Activated CD4-positive, alpha-beta T cell treated with anti-CD3 and anti-CD28 coated beads, Interleukin-2, Interleukin-6, amounts not matched to agents 100 ng/mL and 50 ng/mL, durations not matched to agents 16 hours and 8 hours (primary cell): Measurements from ENCODE around the gene RUBCNL.

Source experiments
- DNase-seq: peaks from one replicate; pipeline ENCODE4 v3.0.0-alpha.2; 2020

Gene RUBCNL

GRCh38 chr13:46339035-46339666 is 47.9 kb downstream of the RUBCNL start:
- no peak for DNase-seq

GRCh38 chr13:46337700-46338099 is 49.4 kb downstream of the RUBCNL start:
- DNase-seq: no peak

- no peak for DNase-seq
Measured at GRCh38 chr13:46334035-46334822, 52.8 kb downstream of the RUBCNL start.

DNA sequence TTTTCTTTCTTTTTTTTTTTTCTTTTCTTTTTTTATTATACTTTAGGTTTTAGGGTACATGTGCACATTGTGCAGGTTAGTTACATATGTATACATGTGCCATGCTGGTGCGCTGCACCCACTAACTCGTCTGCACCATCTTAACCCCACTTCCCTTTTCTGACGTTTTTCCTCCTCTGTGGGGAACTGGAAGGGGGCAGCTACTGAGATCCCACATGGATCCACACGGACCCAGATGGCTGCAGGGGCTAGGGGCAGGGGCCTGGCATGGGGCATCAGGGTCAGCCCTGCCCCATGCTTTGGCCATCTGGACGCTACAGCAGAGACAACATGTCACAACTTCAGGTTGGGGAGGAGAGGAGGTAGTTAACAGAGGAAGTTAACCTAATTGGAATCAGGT is 54.3 kb downstream of the RUBCNL start:
- no peak for DNase-seq

- peak; percentile 23 for DNase-seq
Measured at GRCh38 chr13:46329624-46330023, 57.4 kb downstream of the RUBCNL start.

GRCh38 chr13:46327246-46327645 is 59.8 kb downstream of the RUBCNL start:
- DNase-seq: no peak

GRCh38 chr13:46324976-46325375 is 62.1 kb downstream of the RUBCNL start:
- DNase-seq: no peak

DNA sequence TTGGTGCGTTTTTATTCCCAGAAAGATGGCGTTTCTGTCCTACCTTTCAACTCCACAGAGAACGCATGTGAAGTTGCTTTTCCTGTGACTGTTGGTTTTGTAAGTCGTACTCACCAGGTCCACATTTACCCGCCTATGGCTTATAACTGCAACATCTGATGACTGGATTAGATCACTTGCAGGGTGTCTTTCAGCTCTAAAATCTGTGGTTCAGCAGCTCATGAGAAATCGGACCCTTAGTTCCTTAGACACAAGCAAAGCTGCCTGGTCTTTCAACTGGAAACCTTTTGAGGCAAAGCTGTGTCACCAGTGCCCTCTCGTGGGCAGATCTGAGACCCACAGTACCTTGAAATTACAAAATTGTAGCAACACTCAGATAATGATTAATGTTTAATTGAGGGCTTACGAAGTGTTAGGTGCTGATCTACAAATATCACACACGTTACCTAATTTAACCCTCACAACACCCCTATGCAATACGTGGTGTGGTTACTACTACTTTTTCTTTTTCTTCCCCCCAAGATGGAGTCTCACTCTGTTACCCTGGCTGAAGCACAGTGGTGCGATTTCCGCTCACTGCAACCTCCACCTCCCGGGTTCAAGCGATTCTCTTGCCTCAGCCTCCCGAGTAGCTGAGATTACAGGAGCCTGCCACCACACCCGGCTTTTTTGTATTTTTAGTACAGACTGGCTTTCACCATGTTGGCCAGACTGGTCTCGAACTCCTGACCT is 65.4 kb downstream of the RUBCNL start:
- peak; percentile 84 for DNase-seq

GRCh38 chr13:46320821-46321220 is 66.2 kb downstream of the RUBCNL start:
- DNase-seq: no peak

- no peak for DNase-seq
Measured at GRCh38 chr13:46320406-46320805, 66.6 kb downstream of the RUBCNL start.

GRCh38 chr13:46318986-46319385 is 68.1 kb downstream of the RUBCNL start:
- no peak for DNase-seq

GRCh38 chr13:46317120-46317519 is 69.9 kb downstream of the RUBCNL start:
- no peak for DNase-seq

GRCh38 chr13:46315491-46316075 is 71.5 kb downstream of the RUBCNL start:
- no peak for DNase-seq

GRCh38 chr13:46315036-46315435 is 72.0 kb downstream of the RUBCNL start:
- DNase-seq: no peak

DNA sequence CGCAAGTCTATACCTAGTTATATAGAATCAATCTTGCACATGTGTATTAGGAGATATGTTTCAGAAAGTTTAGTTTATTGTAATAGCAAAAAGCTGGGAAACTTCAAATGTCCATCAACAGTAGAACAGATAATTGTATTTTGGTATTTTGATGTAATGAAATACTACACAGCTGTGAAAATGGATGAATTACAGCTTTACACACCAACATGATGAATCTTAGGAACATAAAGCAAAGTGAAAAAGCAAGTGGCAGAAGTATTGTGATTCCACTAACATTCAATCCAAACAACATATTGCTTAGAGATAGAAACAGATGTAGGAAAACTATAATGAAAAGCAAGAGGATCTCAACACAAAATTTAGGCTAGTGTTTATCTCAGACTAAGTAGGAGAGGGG is 72.5 kb downstream of the RUBCNL start:
- DNase-seq: no peak

DNA sequence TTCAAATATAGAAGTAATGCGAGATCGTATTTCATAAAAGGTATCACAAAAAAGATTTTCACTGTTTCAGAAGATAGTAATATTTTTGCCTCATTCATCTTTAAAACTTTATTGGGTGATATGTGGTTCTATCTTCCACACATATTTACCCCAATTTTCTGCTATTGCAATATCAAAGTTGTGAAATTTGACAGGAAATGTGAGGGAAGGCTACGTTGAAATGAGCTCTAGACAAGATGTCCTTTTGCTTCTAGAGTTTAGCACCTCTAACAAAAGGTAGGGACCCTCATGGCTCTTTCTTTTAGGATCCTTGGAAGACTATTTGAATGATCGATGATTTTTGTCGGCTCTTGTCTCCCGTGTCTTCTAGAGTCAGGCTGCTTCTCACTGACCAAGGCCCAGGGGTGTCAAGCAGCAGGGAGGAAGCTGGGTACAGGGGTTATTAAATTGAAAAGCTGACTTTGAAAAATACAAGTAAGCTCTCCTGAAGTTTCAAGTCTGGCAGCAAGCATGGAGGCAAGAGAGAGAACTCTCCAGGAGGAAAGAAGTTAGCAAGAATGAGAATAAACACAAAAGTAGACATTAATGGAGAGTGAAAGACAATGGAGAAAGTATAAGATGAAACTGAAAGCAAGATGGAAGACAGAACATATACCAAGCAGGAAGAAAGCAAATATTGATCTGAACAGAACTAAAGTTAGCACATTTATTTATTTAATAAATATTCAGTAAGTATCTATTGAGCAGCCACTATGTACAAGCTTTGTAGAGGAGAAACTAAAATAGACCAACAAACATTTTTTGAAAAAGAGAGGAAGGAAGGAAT is 73.4 kb downstream of the RUBCNL start:
- DNase-seq: no peak

DNA sequence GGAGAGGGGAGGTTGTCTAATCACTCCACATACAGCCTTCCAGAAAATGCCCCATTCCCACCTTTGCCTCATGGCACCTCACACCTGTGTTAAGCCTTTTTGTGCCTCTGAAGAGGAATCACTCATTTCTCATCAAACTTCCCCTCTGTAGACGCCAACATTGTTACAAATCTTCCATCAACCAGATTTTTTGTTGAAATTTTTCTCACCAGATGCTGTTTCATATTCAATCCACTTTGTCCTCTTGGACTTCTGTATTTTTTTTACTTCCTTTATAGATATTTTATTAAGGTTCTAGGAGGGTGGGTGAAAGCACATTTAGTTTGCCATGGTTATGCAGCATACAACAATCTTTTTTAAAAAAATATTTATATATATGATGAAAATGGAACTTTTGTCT is 74.0 kb downstream of the RUBCNL start:
- no peak for DNase-seq

GRCh38 chr13:46311217-46311616 is 75.8 kb downstream of the RUBCNL start:
- no peak for DNase-seq

DNA sequence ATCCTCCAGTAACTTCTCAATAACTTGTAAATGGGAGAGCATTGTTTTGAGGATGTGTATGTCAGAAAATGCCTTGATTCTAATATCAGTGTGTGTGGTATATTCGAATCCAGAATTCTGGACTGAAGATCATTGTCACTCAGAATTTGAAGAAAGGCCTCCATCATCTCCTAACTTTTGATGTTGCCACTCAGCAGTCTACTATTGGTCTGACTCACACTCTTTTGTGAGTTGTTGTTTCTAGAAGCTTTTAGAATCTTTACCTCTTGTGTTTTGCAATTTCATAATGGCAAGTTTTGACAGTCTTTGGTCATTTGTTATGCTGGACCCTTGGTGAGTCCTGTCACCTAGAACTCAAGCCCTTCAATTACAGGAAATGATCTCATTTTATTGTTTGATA is 77.0 kb downstream of the RUBCNL start:
- no peak for DNase-seq

DNA sequence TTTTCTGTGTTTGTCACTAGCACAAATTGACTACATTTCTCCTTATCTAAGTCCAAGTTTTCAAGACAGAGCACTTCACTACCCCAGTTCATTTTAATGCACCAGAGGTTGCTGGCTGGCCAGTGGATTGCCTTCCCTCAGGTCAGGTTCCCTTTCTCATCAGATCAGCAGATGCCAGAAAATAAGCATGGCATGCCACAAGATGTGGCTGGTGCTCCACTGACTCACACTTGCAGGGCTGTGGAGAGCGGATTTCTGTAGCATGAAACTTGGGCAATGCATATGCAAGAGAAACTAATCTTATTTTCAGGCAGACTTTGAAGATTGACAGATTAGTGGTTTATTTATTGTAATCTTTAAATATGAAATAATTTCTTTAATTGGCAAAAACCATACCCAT is 79.5 kb downstream of the RUBCNL start:
- no peak for DNase-seq

DNA sequence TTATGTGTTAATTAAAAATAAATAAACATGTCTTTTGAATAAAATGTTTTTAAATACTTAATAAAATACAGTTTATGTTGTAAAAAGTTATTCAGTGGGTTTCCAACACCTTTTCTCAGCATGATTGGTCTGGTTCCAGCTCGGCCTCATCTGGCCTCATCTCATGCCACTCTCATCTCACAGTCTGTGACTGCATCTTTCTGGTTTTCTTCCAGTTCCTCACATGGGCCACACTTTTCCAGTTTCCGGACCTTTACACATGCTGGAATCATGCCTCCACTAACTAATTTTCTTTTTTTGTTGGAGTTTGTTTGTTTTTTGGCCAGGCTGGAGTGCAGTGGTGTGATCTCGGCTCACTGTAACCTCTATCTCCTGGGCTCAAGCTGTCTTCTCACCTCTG is 82.5 kb downstream of the RUBCNL start:
- DNase-seq: no peak

DNA sequence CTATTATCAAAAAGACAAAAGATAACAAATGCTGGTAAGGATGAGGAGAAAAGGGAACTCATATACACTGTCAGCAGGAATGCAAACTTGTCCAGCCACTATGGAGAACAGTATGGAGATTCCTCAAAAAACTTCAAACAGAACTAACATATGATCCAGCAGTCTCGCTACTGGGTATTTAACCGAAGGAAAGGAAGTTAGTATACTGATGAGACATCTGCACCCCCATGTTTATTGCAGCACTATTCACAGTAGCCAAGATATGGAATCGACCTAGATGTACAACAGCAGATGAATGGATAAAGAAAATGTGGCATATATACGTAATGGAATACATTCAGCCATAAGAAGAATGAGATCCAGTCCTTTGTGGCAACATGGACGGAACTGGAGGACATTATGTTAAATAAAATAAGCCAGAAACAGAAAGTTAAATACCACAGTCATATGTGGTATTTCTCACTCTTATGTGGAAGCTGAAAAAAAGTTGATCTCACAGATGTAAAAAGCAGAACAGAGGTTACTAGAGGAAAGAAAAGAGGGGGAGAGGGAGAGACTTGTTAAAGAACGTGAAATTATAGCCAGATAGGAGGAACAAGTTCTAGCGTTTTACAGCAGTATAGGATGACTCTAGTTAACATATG is 83.2 kb downstream of the RUBCNL start:
- no peak for DNase-seq
